Activated CD8-positive, alpha-beta memory T cell treated with anti-CD3 and anti-CD28 coated beads, Interleukin-2, amount 50 U/mL, for 1 hour (primary cell): ENCODE measurements around the gene SUN2.

Source experiments
- DNase-seq: peaks from one replicate; pipeline ENCODE4 v3.0.0-alpha.2; 2020; ENCODE audit errors: extremely low read depth

SUN2 gene

DNA sequence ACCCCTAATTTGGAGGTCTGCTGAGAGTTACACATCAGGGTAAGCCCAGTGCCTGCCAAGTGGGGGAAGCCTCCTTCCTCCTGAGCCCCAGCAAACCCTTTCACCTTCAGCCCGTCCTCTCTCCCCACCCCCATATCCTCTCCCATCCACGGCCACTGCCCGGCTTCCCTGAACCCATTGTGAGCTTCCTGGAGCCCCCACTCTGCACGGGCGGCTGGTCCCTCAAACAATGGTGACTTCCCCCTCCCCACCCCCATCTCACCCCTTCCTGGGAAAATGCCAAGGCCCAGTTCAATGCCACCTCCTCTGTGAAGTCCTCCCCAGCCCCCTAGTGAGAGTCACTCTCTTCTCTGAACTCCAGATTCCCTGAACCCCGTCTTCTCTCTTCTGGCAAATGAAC, 20.3 kb upstream of the SUN2 start:
- DNase-seq = no peak

DNA sequence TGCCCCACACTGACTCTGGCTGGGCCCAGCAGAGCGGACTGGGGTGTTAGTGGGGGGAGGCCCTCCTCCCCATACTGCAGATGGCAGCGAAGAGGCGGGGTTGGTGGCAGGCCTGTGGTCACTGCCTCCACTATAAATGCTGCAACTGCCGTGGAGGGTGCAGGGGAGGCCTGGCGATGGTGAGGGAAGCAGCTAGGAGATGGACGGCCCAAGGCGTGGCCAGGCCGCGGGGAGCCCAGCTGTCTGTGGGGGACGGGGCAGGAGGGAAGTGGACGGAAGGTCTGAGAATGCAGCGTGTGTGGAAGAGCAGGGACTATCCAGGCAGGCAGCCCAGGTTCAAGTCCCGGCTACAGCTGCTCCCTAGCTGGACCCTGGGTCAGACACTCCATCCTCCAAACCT, 19.9 kb upstream of the SUN2 start:
- no peak for DNase-seq

DNA sequence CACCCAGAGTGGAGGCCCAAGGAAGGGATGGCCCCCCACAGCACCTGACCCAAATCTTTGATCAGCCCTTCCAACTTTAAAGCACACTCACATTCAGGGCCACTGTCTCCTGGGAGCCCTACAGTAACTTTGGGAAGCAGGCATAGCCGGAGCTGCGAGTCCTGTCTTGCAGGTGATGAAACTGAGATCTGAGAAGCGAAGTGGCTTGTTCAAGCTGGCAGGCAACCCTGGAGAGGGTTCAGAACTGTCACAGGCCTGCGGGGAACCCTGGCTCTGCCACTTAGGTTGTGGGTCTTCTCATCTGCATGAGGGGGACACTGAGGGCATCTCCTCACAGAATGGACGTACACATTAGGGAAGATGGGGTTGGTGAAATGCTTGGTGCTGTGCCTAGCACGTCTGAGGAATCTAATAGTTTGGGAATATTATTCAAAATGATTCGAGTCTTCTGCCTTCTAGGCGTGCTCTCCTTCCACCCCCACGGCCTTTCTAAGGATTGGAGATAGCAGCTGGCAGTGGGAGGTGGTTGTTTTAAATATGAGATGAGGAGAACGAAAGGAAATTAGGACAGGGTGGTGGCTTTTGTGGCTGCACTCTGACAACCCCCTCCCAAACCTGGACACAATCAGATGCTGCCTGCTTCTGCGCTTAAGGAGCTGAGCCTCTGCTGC, 18.8 kb upstream of the SUN2 start:
- DNase-seq = no peak

DNA sequence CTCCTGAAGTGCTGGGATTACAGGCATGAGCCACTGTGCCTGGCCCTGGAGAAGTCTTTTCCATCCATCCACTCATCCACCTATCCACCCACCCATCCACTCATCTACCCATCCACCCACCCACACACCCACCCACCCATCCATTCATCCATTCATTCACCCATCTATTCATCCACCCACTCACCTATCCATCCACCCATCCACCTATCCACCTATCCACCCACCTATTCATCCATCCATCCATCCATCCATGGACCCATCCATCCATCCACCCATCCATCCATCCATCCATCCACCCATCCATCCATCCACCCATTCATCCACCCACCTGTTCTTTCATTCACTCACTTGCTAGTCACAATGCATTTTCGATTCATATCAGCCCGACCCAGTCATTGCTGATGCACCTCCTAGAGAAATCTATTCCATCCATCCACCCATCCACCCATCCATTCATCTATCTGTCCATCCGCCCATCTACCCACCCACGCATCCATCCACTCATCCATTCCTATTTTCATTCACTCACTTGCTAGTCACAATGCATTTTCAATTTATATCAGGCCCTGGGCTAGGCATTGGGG, 17.7 kb upstream of the SUN2 start:
- DNase-seq = no peak

DNA sequence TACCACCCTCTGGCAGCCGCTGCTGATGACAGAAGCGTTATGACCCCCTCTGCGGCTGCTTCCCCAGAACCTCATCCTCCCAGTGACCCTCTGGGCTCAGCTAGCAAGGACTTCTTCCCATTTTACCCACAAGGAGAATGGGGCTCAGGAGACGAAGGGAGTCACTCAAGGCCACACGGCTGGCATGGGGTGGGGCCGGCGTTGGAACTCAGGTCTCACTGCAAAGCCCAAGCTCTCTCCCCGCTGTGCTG, 16.8 kb upstream of the SUN2 start:
- DNase-seq = no peak

DNA sequence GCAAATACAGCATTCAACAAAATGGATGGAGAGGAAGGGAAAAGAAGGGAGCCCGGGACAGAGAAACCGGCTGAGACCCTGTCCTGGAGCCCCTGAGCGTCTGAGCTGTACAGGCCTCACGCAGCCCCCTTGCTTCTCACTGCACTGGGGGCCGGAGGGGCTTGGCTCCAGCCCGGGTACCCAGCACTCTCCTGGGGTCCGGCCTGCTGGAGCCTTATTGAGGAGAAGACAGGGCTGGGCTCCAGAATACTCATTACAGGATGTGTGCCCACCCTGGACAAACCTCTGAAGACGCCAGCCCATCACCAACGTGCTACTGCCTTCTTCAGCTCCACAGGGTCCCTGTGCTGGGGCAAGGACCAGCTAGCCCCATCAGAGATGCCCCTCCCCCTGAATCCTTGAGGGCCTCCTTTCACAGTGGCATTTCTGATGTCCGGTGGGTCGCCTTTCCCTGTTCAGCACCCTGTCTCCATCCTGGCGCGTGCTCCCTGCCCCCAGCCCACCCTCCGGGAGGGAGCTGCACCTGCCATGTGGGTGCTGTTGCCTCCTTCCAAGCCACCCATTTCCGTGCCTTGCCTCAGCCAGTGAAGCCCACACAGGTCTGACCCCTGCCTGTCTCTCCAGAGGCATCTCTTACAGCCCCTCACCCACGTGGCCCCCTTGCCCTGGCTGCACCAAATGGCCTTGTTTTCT, 14.6 kb upstream of the SUN2 start:
- no peak for DNase-seq

DNA sequence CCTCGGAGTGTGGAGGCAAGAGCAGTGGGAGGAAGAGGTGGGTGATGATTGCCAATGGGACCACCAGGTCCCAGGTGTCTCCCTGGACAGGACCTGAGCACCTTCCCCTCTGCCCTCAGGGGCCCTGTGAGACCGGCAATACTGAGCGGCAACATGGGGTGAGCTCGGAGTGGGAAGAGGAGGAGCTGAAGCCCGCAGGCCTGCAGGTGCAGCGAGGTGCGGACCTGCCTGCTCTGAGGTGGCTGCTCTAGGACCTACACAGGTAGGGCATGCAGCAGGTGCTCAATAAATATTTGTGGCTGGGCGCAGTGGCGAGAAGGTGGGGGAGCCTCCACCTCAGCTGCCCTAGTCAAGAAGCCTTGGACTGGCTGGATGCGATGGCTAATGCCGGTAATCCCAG, 12.2 kb upstream of the SUN2 start:
- DNase-seq = no peak

DNA sequence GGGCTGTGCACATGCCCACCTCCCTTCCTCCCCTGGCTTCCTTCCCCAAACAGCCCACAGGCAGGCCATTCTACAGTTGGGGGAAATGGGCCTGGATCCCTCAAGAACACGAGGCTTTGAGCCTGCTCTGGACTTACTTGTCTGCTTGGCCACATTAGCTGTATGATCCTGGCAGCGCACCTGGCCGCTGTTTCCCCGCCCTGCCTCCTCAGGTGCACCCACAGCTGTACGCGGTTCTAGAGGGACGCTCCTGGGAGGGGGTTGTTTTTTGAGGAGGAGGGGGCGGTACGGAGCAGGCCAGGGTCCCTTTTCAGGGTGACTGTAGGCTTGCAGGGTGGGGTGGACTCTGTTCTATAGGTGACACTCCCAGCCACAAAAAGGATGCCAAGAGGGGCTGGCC, 11.5 kb upstream of the SUN2 start:
- DNase-seq = no peak

DNA sequence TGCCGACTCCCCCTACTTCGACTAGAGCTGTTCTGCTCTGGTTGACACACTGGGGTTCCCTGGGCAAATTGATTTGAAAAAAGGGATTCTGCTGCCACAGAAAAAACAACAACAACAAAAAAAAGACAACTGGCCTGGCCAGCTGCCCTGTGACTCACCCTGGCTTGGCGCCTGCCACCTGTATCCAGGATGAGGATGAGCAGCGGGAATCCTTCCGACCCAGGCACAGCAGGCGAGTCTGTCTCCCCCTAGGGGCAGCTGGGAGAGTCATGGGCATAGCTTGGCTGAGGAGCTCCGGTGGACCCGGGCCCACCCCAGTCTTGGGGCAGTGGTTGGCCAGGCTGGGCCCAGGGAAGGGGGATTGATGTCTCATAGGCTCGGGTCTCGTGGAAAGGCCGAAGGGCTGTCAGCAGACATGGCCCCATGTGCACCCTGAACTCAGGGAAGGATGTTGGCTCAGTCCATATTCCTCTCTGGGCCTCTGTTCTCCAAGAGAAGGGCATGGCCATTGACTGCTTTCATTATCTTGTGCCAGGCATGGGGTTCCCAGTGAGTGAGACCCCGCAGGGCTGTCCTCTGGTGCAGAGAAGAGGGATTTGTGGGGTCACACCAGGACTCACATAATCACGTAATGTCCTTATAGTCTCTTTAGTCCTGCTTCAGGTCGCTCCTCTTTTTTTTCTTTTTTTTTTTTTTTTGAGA, 10.4 kb upstream of the SUN2 start:
- no peak for DNase-seq

DNA sequence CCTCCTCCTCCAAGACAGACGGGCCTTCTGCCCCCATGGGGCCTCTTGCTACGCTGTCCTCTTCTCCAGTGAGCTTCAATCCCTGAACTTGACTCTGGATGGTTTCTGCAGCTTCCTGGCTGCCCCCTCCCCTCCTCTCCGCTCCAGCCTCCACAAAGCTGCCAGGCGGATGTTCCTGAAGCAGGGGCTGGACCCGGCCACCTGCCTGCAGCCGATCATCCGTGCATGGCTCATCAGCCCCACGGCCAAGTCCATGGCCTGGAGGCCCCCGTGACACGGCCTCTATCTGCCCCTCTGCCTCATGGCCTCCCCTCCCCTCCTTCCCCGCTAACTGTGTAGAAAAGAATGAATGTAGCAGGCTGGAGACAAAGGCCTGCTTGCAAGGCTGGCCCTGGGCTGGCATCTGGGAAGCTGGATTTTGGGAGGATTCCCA, 6.8 kb upstream of the SUN2 start:
- DNase-seq = no peak

DNA sequence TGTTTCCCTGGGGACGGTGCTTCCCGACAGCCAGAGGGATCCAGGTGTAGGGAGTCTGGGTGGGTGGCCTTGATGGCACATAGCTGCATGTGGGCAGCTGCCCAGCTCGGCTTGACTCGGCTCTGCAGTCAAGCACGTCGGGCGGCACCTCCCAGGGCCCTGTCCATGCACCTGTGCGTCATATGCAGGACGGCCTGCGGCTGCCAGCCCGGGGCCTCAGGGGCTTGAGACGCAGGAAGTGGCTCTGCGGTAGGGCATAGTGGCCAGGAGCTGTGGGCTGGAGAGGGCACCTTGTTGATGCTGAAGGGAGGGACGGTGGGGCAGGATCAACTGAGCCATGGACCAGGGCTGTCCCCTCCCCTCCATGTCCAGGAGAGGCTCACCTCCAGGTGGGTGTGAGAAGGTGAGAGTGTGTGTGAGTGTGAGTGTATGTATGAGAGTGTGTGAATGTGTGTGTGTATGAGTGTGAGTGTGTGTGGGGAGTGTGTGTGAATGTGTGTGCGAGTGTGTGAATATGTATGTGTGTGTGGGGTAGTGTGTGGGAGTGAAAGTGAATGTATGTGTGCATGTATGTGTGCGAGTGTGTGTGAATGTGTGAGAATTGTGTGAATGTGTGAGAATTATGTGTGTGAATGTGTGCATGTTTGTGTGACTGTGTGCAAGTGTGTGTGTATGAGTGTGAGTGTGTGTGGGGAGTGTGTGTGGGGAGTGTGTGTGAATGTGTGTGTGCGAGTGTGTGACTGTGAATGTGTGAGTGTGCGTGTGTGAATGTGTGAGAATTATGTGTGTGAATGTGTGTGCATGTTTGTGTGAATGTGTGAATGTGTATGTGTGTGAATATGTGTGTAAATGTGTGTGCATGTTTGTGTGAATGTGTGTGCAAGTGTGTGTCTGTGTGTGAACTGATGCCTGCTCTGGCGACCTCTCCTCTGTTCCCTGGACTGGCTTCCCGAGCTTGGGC, 5.7 kb upstream of the SUN2 start:
- DNase-seq = no peak

DNA sequence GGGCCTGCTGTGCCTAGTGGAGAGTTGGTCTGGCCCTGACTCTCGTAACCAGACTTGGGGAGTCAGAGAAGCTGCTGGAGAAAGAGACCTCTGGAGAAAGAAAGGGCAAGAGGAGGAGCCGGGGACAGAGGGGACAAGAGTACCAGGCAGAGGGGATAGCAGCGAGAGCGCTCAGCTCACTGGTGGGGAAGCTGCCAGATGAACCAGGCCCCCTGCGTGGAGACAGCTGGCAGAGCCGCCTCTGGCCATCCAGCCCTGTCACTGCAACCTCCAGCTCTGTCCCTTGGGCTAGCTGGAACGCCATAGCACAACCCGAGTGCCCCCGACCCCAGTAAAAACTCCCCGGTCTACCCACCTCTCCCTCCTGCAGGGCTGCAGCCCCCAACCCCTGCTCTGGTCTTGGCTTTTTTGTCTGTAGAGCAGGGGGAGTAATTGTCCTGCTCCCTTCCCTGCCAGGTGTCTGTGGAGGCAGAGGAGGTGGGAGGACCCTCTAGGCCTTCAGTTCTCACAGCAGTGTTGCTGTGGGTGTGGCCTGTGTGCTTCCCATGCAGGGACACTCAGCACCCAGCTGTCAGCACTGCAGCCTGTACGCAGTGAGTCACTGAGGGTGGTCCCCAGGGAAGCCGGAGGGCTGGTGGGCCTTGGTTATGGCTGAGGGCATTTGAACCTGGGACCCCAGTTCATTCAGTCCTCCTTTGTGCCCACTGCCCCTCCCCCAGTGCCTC, 4.8 kb upstream of the SUN2 start:
- no peak for DNase-seq

DNA sequence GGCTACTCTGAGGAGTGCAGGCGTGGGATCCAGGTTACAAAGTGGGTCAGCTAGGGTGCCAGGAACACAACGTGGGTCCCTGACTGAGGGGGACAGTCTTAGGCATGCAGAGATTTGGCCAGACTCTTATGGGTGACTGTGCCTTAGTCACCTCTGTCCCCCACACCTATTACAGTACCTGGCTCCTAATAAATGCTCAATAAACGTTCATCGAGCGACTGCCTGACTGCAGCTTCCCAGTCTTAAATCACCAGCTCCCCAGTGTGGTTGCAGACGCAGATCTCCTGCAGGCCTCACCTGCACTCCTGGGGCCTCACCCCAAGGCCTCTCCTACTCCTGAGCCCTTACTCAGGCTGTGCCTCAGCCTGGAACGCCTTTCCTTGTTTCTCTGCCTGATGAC, 3.2 kb upstream of the SUN2 start:
- DNase-seq = no peak

DNA sequence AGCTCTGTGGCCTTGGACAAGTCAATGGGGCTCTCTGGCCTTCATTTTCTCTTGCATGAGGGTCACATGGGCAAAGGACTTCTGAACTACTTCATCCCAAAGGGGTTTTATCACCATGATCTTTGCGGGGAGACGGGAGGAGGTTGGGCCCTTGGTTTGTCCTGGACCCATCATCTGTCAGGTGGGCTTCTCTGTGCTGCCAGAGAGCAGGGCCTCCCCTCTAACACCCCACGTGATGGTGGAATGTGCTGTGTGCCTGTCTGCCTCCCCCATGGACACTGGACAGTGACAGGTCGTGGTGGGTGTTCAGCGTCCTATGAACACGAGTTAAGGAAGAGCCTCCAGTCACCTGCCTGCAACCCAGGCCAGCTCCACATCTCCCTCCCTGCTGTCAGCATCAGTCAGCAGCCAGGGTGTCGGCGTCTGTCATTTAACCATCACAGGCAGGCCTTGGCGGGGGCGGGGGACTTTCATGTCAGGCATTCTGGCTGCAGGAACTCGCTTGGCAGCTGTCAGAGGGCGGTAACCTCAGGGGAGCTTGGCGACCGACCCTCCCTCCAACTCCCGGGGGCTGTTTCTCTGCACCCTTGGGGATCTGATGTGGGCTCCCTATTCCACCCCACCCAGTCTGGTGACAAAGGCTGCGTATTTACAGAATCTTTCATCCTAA, 2.6 kb upstream of the SUN2 start:
- DNase-seq = peak; percentile 72

DNA sequence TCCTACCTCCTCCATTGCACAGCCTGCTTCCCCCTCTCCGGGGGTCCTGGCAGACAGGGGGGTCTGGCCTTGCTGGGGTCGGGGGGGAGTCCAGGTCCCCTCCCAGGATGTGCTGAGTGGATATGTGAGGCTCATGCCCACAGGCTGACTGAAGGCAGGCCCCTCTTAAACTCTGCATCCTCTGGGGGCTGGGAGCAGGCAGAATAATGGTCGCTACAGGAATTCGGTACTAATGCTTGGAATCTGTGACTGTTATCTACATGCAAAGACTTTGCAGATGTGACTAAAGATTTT, 1.6 kb upstream of the SUN2 start:
- DNase-seq = no peak

DNA sequence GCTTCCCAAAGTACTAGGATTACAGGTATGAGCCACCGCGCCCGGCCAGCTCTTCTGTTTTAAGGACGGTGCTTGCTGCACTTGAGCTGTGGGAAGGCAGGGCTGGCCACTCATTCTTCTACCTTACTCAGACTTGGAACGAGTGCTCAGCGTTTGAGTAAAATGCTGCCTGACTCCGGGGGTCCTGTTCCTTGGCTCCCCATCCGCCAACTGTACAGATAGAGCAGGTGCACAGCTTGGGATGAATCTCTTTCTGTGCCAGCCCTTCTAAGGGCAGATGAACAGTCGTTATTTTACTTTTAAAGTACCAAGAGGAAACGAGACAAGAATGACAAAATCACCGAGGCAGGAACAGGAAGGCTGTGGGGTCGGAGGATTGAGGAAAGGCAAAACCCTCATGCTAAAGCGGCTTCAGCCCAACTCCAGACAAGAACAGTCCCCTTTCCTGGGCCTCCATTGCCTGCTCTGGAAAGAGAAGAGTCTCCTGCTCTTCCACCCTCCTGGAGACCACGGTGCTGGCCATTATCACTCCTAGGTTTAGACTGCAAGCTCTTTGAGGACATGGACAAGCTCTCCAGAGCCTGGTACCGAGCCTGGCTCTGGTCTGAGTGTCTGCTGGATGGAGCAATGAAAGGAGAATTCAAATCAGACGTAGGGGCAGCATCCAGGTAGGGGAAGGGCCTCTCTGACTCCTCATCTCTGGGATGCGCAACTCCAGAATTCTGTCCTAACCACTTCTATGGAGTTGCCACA, 1.1 kb upstream of the SUN2 start:
- DNase-seq = no peak

DNA sequence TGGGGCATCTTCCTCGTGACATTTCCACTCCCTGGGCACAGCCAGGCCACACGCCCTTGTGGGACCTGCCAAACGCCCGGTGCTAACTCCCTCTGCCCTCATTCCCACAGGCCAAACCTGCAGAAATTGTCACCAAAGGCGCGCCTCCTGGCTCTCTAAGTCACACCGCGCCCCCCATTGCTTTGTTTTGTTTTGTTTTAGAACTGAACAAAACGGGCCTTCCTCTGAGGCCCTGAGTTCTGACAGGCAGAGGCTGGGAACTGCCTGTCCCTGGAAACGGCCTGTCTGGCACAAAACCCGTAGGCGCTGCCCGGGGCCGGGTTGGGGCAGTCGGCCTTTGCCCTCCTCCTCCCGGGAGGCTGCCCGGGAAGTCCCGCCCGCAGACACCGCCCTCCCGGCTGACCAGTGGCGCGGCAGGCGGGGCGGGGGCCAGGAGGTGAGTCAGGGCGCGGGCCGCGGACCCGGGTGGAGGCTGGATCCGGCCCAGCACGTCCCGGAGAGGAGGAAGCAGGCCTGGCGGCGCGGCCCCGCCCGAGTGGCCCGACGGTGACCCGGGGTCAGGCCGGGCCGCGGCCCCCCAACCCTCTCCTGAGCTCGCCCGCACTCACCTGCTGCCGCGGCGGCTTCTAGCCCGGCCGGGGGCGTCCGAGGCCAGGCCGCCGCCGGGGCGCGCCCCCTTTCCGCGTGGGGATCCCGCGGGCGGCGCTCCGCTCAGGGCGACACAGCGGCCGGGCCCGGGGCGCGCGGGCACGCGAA, 465 bp downstream of the SUN2 start:
- DNase-seq = no peak

DNA sequence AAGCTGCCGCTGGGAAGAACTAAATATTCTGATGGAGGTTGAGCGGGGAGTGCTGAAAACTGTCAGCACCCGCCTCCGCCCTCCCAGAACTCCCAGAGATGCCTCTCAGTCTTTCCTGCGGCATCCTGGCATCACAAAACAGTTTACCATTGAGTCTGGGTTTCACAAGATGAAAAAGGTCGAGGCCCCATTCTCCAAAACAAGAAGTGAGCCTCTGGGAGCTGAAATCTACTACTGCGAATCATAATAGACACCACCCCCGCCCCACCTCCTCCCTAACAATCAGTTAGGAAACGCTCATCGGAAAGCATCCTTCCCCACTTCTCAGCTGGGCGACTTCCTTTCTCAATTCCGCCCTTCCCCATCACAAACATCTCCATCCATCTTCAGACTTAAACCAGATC, 1.0 kb downstream of the SUN2 start:
- DNase-seq = no peak

DNA sequence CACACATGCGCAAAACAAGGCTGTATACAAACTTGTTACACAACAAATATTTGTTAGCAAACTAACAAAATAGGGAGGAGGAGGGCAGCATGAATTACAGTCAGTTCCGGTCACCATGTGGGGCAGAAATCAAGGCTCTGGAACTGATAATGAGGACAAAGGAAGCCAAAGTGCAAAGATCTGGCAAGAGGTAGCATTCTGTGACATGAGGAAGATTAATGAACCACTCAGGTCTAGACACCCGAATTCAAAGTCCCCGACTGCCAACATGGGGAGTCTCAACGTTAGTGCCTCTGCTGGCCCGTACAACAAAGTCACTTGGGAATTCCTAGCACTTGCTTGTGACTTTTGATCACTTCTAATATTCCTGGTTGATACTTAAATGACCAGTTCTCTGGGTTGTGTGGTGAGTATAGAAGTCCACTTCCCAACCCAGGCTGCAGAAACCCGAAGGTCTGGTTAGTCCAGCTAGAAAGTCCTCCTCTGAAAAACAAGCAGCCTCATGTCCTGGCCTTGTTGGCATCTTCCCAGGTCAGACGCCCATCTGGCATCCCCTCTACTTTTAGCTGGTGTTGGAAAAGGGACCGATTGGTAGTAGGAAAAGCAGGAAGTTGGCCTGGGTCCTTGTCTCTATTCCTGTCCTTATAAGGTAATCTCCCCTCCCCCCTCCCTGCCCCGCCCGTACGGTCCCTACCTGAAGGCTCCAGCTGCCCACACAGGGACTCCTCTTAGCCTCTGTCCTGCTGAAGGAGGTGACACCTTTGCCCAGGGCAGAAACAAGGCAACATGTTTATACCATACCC, 1.6 kb downstream of the SUN2 start:
- DNase-seq = no peak
